K562 (cell line): ENCODE data around the gene EPHA1. TPM values are rescaled to one million over a fixed set of nuclear protein-coding genes. Genes with fewer than 3 reads are reported as not detected.

Experiments used
- CAMTA2 ChIP-seq: fragments of 250-450 bp; sonication (Bioruptor Pico); conservative IDR thresholded peaks from 2 replicates; pipeline ENCODE4 v1.5.1; 2022
- CBX3 ChIP-seq, 2 experiments: IDR thresholded peaks; 1 replicate in 1 of 2; 2 replicates in 1 of 2; pipeline ENCODE4 v1.6.1; 2012; ENCODE audit warnings: inconsistent platforms in 2 of 2, low read length in 2 of 2, borderline replicate concordance in 1 of 2, control low read depth in 1 of 2
- DDX20 ChIP-seq: fragments of 450-650 bp; IDR thresholded peaks from 2 replicates; pipeline ENCODE4 v1.6.1; 2016; ENCODE audit warnings: missing genetic modification characterization, low read depth, mild to moderate bottlenecking, missing compliant biosample characterization, moderate library complexity
- ESRRB ChIP-seq: fragments of 250-450 bp; sonication (Bioruptor Pico); IDR thresholded peaks from 2 replicates; pipeline ENCODE4 v1.5.0; 2020; ENCODE audit warnings: mild to moderate bottlenecking, moderate library complexity, borderline replicate concordance
- ETV6 ChIP-seq, 3 experiments: fragments of 150-350 bp in 1 of 3; sonication (generic) in 1 of 3; formaldehyde crosslinking in 1 of 3; IDR thresholded peaks; 2 replicates each; pipeline versions ENCODE4 v1.6.1 to v1.8.0; 2014 to 2022; ENCODE audit warnings: borderline replicate concordance in 2 of 3, low read depth in 2 of 3, antibody characterized with exemption in 1 of 3, low read length in 1 of 3, mild to moderate bottlenecking in 1 of 3, missing genetic modification reagents in 1 of 3
- FOXK1 ChIP-seq: sonication (generic); formaldehyde crosslinking; IDR thresholded peaks from 2 replicates; pipeline ENCODE4 v1.8.0; 2022; ENCODE audit warnings: missing genetic modification reagents, mild to moderate bottlenecking, borderline replicate concordance
- FOXM1 ChIP-seq, 2 experiments: fragments of 450-650 bp in 1 of 2; sonication (generic) in 1 of 2; formaldehyde crosslinking in 1 of 2; IDR thresholded peaks; 2 replicates each; pipeline versions ENCODE4 v1.6.1 to v1.9.0; 2017 to 2022; ENCODE audit warnings: low read depth in 2 of 2, mild to moderate bottlenecking in 2 of 2, missing genetic modification reagents in 1 of 2, moderate library complexity in 1 of 2
- IRF2 ChIP-seq: sonication (generic); formaldehyde crosslinking; IDR thresholded peaks from 2 replicates; pipeline ENCODE4 v1.8.1; 2022; ENCODE audit warnings: mild to moderate bottlenecking, missing genetic modification reagents
- MED1 ChIP-seq: sonication (generic); formaldehyde crosslinking; IDR thresholded peaks from 2 replicates; pipeline ENCODE4 v1.8.1; 2023; ENCODE audit warnings: missing genetic modification reagents, borderline replicate concordance
- MLLT1 ChIP-seq, 2 experiments: fragments of 450-650 bp; IDR thresholded peaks; 2 replicates each; pipeline ENCODE4 v1.6.1; 2016
- NONO ChIP-seq, 2 experiments: fragments of 200-400 bp in 1 of 2; fragments of 450-650 bp in 1 of 2; formaldehyde crosslinking in 1 of 2; IDR thresholded peaks; 2 replicates each; pipeline ENCODE4 v1.6.1; 2017; ENCODE audit warnings: low read depth in 2 of 2, mild to moderate bottlenecking in 2 of 2, moderate library complexity in 2 of 2, low read length in 1 of 2
- PBX2 ChIP-seq, 2 experiments: IDR thresholded peaks in 1 of 2; conservative IDR thresholded peaks in 1 of 2; 2 replicates each; pipeline ENCODE4 v1.6.1; 2016; ENCODE audit warnings: low read depth in 2 of 2, mild to moderate bottlenecking in 1 of 2, missing compliant biosample characterization in 1 of 2, missing genetic modification characterization in 1 of 2, moderate library complexity in 1 of 2
- POLR2G ChIP-seq: fragments of 200-400 bp; formaldehyde crosslinking; IDR thresholded peaks from 2 replicates; pipeline ENCODE4 v1.6.1; 2017; ENCODE audit warnings: low read depth, mild to moderate bottlenecking, antibody characterized with exemption, low read length, moderate library complexity
- polyA plus RNA-seq, 8 experiments: library from polyadenylated mRNA; depleted of rRNA in 4 of 8; stranded (reverse) in 5 of 8; unstranded in 3 of 8; fragments of >200 nt; fragmentation: Nextera tagmentation in 2 of 8; fragmentation: Illumina TruSeq in 1 of 8; extraction: Ambion mirVana in 2 of 8; extraction: Trizol in 1 of 8; gene quantifications; 2 replicates each; pipeline versions ENCODE4 v1.2.1 to v1.2.3, GENCODE V29; 2011 to 2014; ENCODE audit warnings: inconsistent platforms in 1 of 8, missing spikeins in 1 of 8
- total RNA-seq, 7 experiments: library from RNA; depleted of rRNA in 6 of 7; stranded (reverse); fragments of >200 nt in 6 of 7; fragmentation: Illumina TruSeq in 2 of 7; extraction: Trizol in 2 of 7; gene quantifications; 2 replicates each; pipeline versions ENCODE4 v1.2.1 to v1.2.3, GENCODE V29; 2011 to 2021; ENCODE audit warnings: low replicate concordance in 1 of 7
- TF ChIP-seq, protein P1 (sequence below): fragments of 450-650 bp; IDR thresholded peaks from 2 replicates; pipeline ENCODE4 v1.6.1; 2017; ENCODE audit warnings: mild to moderate bottlenecking, moderate library complexity
- TF ChIP-seq, protein P2 (sequence below): fragments of 250-450 bp; sonication (Bioruptor Pico); IDR thresholded peaks from 2 replicates; pipeline ENCODE4 v1.8.0; 2021; ENCODE audit warnings: borderline replicate concordance, mild to moderate bottlenecking, moderate library complexity; ENCODE audit not compliant: poor library complexity, severe bottlenecking
- TF ChIP-seq, protein P3 (sequence below): IDR thresholded peaks from 2 replicates; pipeline ENCODE4 v1.6.1; 2014; ENCODE audit warnings: antibody characterized with exemption

The EPHA1 gene
- total and polyA plus RNA-seq, 9 of the 15 experiments (the other 6 are each of a cell fraction or from before 2014, with no cell fraction given) = 0.22 to 0.57 (median 0.32) TPM; not detected in 6

- TF ChIP-seq, protein P1, sequence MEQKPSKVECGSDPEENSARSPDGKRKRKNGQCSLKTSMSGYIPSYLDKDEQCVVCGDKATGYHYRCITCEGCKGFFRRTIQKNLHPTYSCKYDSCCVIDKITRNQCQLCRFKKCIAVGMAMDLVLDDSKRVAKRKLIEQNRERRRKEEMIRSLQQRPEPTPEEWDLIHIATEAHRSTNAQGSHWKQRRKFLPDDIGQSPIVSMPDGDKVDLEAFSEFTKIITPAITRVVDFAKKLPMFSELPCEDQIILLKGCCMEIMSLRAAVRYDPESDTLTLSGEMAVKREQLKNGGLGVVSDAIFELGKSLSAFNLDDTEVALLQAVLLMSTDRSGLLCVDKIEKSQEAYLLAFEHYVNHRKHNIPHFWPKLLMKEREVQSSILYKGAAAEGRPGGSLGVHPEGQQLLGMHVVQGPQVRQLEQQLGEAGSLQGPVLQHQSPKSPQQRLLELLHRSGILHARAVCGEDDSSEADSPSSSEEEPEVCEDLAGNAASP = no peak
- TF ChIP-seq CAMTA2 (CRISPR knock-in tag) (peak; percentile 94), IRF2 (CRISPR knock-in tag) (no peak), FOXM1 (IDR thresholded peaks at IDR 0.05; ENCODE audit: low read depth) (no peak), FOXM1 (CRISPR knock-in tag; IDR thresholded peaks at IDR 0.05; ENCODE audit: low read depth) (no peak), ESRRB (CRISPR knock-in tag) (peak; percentile 43; the same call in 1 of the 2 replicates), ETV6 (IDR thresholded peaks at IDR 0.05; ENCODE audit: borderline replicate concordance in 1 of 2, low read depth in 2 of 2, low read length in 1 of 2) (no peak), ETV6 (CRISPR knock-in tag; IDR thresholded peaks at IDR 0.05; ENCODE audit: borderline replicate concordance) (no peak), PBX2 (CRISPR knock-in tag; IDR thresholded peaks at IDR 0.05; ENCODE audit: low read depth) (no peak), PBX2 (tag; conservative IDR thresholded peaks at IDR 0.05; ENCODE audit: low read depth) (peak; percentile 65), MED1 (CRISPR knock-in tag) (no peak), CBX3 (IDR thresholded peaks at IDR 0.05; ENCODE audit: borderline replicate concordance in 1 of 2, low read length in 2 of 2) (no peak), POLR2G (no peak), FOXK1 (CRISPR knock-in tag) (no peak), DDX20 (peak; percentile 97), NONO (IDR thresholded peaks at IDR 0.05; ENCODE audit: low read depth in 2 of 2, low read length in 1 of 2) (no peak), MLLT1 (IDR thresholded peaks at IDR 0.05) (no peak)
- TF ChIP-seq, protein P2, sequence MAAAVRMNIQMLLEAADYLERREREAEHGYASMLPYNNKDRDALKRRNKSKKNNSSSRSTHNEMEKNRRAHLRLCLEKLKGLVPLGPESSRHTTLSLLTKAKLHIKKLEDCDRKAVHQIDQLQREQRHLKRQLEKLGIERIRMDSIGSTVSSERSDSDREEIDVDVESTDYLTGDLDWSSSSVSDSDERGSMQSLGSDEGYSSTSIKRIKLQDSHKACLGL (CRISPR knock-in tag) = no peak
- TF ChIP-seq, protein P3, sequence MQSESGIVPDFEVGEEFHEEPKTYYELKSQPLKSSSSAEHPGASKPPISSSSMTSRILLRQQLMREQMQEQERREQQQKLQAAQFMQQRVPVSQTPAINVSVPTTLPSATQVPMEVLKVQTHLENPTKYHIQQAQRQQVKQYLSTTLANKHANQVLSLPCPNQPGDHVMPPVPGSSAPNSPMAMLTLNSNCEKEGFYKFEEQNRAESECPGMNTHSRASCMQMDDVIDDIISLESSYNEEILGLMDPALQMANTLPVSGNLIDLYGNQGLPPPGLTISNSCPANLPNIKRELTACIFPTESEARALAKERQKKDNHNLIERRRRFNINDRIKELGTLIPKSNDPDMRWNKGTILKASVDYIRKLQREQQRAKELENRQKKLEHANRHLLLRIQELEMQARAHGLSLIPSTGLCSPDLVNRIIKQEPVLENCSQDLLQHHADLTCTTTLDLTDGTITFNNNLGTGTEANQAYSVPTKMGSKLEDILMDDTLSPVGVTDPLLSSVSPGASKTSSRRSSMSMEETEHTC = peak; percentile 69
These were observed 38.7 kb downstream of the EPHA1 start (continued) for GRCh38 chr7:143369678-143370651.
